ENCODE results near the gene BACE2.

The BACE2 gene

DNA sequence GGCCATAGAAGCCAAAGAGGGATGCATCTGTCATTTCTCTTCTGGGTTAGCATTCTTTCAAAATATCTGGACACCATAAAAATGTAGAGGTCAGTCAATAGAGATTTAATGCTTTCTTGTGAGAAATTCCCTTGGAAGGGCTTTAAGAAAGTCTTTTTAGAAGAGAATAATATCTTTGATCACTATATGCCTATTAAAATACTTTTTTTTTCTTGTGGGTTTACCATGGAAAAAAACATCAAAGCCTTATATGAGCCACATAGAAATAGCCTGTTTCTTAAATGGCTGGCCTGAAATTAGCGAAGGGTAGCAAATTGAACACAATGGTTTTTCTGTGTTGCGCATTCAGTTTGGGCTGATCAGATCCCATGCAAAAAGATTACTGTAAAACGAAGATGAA is 36.8 kb downstream of the BACE2 start:
- intact Hi-C loops (cut with DNase I): no loop called here
- DNase-seq: no peak

DNA sequence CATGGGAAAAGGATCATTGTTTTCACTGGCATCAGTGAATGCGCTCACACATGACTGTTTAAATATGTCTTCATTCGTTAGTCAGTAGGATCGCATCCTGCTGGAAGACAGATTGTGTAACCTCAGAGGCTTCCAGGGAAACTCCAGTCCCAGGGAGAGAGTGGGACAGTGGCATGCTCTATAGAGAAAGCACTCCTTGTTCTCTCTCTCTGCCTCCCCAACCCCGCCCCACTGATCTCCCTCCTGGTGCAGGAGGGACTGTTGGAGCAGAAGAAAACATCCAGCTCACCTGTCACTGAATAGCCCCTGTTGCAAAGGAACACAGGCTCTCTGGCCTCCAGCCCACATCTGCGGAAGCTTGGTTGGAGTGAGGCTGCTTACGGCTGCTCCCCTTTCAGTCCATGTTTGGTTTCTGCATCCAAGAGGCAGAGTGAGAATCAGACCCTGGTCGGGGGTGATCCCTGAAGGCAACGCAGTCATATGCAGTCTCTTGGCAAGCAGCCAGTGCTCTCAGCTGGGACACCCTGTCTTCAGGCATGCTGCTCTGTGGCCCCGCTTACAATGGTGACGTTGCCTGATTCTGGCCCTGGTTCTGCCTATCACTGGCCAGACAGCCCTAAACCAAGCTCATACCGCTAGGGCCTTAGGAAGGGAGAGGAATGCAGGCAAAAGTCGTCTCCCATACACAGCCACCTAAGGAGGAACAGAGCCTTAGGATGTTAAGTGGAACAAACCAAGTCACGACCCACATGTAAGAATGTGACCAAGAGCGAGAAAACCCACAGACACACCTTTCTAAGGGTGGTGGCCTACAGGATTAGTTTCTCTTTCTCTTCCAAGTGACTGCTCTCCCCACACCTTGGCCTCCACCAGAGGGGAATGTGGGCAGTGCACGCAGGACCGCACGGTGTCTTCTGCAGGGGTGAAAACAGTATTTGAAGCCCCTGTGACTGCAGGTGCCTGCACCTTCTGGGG is 39.7 kb downstream of the BACE2 start:
- DNase-seq: peak in 30 of 42 donors; percentile 8 to 62 (median 27)
- intact Hi-C loops (cut with DNase I): no loop called here

DNA sequence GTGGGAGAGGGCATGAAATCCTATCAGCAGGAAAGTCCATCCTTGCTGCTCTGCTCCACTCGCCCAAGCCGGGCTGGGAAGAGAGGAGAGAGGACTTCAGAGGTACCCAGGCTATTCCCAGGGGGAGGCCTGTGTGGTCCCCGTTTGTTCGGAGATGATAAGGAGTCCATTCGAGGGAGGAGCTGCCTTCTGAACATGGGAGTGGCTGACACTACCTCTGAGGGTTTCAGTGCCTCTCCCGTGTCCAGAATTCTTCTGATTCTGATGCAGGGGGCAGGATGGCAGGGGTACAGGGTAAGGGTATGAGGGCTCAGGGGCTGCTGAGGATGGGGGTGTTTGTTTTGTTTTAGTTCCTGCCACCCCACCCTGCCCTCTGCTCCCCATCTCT is 40.4 kb downstream of the BACE2 start:
- DNase-seq: no peak
- intact Hi-C loops (cut with DNase I): no loop called here

DNA sequence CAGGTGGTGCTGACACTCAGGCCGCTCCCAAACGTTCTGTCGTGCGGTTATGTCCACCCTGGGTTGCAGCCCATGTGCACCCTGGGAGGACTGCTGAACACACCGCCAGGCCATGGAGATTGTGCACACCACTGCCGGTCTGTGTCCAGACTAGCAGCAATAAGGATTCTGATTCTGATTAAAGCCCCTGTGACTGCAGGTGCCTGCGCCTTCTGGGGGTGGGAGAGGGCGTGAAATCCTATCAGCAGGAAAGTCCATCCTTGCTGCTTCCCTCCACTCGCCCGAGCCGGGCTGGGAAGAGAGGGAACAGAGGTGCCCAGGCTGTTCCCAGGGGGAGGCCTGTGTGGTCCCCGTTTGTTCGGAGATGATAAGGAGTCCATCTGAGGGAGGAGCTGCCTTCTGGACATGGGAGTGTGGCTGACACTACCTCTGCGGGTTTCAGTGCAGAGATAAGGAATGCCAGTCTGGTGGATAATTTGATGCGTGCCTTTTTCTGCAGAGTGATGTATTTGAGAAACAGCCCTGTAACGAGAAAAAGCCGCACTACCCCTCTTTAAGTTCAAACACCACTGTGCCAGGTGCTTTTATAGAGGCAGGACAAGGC is 41.2 kb downstream of the BACE2 start:
- intact Hi-C loops (cut with DNase I): no loop called here
- no peak for DNase-seq

DNA sequence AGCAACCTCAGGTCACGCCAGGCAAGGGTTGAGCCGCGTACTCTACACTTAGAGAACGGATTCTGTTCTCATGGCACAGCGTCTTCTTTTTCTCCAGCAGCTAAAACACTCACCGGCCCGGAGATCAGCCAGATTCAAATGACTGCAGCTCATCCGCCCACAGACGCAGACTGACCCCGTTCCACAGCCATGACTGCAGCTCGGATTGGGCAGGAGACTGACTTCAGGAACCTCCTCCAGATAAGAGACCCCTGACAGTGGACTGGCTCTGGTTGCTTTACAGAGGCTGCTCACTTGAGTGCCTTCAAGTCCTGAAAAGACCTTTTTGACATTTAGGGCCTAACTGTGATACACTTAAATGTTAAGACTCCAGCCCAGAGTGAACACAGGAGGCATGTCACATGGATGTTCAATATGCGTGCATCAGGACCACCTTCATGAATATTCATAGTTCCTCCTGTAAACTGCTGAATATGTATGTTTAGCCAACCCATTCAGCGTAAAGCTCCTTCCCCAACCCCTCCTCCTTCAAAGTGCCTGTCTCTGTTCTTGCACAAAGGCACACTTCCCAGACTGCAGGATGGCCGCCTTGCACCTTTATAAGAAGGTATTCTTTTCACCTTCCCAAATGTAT is 42.6 kb downstream of the BACE2 start:
- intact Hi-C loops (cut with DNase I): no loop called here
- no peak for DNase-seq

DNA sequence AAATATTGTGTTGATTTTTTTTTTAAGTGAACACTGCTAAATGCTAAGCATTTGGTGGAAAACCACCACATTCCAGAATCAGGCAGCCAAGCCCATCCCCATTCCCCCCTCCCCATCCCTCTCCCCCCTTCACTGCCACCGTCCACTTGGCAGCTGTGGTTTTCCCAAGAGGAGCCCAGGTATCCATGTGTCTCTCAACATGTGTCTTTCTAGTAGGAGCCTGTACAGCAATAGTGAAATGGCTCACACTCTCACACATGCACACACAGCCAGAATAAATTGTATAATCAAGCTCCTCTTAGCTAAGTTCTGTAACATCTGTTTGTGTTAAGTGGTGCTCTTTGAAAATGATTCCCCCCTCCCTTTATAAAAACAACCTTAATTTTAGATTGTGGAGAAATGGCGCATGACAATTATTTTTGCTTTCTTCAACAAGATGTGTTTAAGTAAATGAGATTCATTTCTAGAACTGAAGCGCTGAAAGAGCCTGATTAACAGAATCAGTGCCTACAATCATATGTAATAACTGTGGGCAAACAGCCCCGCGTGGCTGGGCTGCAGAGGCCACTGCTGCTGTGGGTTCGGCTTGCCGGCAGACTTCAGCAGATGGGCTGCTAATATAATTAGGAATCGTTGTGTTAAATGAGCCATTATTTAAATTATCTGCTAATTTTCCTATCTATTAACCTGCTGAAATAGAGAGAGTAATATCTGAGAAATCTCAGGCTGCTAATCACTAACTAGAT is 43.3 kb downstream of the BACE2 start:
- intact Hi-C loops (cut with DNase I): no loop called here
- no peak for DNase-seq

DNA sequence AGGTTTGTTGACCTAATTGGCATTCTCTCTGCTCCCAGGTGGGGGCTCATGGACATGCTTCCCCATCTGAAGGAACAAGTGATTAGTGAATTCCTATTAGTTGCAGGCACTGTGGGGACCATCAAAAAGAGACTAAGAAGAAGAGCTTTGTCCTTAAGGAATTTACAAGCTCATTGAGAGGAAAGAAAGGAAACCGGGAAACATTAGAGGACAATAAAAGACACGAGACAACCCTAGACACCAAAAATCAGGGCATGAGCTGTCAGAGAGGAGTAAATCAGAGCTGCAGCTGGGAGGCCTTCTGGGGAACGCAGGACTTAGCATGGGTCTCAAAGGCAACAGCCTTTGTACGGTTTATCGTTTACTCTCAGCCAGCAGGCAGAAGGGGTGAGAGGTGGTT is 45.1 kb downstream of the BACE2 start:
- intact Hi-C loops (cut with DNase I): no loop called here
- no peak for DNase-seq

DNA sequence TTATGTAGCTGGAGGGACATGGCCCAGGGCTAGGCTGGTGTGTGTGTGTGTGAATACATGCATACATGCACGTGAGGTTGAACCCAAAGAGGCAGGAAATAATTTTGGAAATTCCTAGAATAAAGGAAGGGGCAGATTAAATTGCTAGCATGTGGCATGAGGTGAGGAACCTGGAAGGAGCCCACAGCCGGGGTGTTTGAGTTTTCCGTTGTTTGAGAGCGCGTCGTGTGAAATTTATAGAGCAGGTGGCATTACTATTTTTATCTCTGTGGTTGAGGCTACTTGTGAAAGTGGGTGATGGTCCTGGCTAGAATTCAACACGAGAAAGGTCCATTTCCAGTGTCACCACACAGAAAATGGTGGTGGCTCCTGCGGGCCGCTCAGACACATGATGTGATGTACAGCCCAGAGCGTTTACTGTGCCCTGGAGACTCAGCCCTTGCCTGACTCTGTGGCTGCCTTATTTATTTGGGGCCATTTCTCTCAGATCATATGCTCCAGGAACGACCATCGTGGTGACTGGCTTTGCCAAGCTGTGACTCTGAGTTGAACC is 48.0 kb downstream of the BACE2 start:
- intact Hi-C loops (cut with DNase I): no loop called here
- DNase-seq: no peak

DNA sequence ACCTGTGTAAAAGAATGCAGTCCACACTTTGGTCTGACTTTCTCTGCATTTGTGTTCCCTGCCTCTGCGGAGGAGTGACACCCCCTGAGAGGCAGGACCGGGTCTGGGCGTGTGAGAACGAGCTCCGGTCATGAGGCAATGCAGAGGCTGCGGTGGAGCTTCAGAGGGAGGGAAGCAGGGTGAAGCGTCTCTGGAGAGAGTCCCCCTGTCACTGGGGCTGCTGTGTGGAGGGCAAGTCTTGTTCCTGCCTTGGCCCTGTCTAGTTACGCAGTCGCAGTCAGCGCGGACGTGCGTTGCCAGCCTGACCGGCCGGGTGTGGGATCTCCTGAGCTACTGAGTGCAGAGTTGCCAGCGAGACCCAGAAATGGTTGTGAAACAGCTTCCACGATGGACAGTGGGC is 48.5 kb downstream of the BACE2 start:
- DNase-seq: no peak
- intact Hi-C loops (cut with DNase I): no loop called here

DNA sequence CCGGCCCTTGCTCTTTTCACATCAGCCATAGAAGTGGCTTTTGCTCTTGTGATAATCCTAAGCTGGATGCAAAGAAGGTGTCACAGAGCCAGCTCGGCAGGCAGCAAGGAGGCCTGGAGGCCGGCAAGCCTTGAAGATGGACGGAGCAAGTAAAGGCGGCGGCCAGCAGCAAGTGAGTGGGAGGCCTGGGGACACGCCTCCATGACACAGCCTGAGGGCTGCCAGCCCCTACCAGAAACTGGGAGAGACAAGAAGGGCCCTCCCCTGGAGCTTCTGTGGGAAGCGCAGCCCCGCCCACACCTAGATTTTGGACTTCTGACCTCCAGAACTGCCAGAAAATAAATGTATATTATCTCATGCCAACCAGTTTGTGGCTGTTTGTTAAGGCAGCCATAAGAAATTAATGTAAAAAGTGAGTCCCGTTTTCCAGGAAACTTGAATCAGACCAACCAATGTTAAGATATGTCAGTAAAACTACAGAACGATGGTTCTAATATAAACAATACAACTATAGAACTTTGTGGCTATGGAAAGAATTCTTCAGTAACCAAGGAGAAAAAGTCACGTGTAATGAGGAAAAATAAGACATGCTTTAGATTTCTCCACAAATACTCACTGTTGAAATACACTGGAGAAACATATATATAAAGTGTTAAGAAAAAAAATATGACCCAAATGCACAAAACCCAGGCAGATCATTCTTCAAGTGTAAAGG is 49.9 kb downstream of the BACE2 start:
- no peak for DNase-seq
- intact Hi-C loops (cut with DNase I): no loop called here

DNA sequence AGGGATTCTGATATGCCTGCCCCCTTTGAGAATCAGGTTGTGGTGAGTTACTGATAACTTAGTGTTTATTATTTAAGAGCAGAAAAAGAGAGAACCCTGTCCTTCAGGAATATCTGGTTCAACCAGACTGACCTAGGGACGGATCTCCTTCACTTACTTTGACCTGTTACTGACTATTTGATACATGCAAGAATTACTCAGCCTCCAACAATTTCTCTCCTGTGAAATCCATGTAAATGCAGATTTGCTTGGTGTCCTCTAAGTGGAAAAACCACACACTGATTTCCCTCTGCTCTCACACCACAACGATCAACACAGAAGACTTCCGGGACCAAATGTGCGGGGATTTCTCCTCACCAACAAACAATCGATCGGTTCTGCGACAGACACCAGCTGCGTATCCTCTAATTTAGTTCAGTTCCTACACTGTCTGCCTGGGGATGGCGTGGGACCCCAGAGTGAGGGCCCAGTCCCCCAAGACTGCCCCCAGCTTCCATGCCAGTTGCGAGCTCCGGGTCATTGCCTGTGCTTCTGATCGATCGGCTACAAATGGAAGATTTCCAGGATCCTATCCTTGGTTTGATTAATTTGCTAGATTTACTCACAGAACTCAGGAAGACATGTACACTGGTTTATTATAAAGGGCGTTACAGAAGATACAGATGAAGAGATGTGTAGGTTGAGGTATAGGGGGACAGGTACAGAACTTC is 51.7 kb downstream of the BACE2 start:
- intact Hi-C loops (cut with DNase I): no loop called here

DNA sequence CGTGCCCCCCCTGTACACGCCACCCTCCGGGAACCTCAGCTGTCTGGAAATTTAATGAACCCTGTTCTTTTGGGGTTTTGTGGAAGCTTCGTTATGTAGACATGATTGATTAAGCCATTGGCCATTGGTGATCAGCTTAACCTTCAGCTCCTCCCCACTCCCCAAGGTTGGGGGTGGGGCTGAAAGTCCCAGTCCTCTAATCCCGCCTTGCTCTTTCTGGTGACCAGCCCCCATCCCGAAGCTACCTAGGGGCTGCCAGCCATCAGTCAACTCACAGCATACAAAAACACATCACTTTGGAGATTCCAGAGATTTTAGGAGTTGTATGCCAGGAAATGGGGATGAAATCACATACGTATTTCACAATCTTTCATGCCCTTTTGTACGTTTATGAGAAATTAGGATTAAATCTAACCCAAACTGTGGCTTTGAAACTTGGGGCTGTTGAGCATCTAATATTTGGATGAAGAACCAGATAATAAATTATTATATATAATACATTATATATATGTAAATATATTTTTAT is 52.3 kb downstream of the BACE2 start:
- DNase-seq: no peak
- intact Hi-C loops (cut with DNase I): no loop called here

More for the DNA sequence above, 51.7 kb downstream of the BACE2 start:
- no peak for DNase-seq

DNA sequence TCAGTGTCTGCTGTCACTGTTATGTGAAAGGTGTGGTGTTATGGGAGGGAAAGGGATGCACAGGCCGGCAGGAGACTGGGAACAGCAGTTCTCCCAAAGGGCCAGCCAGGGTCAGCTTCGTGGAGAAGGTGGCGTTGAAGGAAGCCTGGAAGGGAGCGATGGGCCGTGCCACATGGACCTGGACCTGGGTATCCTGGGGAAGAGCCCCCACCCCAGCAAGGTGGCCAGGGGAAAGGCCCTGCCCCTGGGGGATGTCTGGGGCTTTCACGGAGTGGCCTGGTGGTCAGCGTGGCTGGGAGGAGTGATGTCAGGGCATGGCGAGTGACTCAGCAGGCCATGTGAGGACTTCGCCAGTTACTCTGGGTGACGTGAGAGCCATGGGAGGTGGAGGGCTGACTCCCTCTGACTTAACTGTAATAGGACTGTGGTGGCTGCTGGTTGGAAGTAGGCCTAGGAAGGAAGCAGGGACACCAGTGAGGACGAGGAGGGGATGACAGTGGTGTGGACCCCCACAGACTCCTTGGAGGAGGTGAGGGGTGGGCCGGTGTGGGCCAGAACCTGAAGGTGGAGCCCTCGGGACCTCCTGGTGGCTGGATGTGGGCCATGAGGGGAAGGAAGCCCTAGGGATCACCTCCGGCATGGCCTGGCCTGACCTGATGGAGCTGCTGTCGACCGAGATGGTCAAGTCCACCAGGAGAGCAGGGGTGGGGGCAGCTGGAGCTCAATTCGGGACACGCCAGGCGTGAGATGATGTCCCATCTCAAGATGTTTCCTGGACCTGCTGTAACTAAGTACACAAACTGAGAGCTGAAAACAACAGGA is 54.5 kb downstream of the BACE2 start:
- intact Hi-C loops (cut with DNase I): no loop called here
- DNase-seq: no peak

DNA sequence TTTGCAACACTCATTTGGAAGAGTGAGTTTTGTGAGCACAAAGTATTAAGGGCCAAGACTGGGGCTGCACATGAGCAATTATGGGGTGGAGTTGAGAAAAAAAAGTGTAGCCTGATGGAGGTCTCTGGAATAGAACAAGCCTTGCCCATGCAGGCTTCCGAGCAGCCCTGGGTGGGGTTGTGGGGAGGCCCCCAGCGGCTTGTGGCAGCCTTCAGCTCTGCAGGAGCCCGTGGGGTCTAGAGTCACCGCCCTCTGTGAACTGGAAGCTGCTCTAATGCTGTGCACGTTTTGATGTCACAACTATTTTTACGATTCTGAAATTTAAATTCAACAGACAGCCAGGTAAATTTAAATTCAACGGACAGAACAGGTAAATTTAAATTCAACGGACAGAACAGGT is 58.9 kb downstream of the BACE2 start:
- intact Hi-C loops (cut with DNase I): no loop called here
- no peak for DNase-seq

DNA sequence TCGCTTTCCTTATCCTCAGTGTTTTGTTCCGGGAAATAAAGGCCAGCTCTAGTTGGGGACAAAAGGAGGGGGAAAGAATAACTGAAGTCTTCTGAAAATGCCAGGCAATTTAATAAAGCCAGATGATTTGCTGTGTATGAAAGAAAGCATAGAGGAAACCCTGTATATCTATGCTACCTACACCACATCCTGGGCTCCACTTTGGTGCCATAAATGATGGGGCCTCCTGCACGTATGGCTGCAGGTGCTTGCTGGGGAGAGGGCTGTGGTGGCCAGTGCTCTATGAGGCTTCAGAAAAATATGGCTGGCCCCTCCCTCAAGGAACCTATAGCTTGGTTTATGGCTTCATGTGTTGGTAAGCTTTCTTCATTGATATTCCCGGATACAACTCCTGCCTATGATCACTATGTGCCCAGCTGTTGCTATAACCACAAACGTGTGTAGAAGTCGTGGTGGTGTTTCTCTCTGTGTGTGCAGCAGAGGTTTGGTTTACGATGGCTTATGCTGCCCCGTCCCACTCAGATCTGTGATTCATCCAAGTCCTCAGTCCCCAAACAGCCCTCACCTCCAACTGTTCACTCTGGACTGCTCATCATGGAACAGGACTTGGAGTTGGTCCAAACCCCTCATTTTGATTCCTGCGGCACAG is 59.5 kb downstream of the BACE2 start:
- DNase-seq: no peak
- intact Hi-C loops (cut with DNase I): no loop called here

DNA sequence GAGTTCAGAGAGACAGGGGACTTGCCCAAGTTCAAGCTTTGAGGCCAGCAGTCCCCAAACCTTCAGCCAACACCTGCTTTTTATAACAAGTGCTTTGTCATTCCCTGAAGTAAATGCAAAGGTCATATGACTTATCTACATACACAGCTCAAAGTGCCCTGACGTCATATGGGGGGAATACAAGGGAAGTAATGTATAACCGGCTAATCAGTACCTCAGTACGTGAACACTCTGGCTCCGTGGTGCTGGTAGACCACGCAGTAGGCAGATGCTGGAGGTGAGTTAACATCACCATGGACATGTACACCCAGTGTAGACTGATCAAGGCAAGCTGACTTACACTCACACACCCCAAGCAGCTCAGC is 60.0 kb downstream of the BACE2 start:
- DNase-seq: no peak
- intact Hi-C loops (cut with DNase I): no loop called here

DNA sequence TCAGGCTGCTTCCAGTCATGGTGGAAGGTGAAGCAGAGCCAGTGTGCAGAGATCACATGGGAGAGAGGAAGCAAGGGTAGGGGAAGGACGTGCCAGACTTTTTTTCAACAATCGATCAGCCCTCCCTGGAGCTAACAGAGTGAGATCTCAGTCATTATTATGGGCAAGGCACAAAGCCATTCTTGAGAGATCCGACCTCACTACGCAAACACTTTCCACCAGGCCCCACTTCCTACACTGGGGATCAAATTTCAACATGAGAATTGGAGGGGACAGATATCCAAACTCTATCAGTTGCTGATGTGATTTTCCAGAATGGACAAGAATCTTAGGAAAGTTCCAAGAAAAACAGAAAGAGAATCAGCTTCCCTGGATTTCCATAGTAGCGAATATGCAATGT is 60.5 kb downstream of the BACE2 start:
- no peak for DNase-seq
- intact Hi-C loops (cut with DNase I): no loop called here
